ENCODE measurements around the gene MARCHF10.
"Not testable (repeated sequence)": the region's sequence is repeated elsewhere in the genome, so short reads cannot be mapped to it uniquely, and the experiment has no call there.

The MARCHF10 gene

DNA sequence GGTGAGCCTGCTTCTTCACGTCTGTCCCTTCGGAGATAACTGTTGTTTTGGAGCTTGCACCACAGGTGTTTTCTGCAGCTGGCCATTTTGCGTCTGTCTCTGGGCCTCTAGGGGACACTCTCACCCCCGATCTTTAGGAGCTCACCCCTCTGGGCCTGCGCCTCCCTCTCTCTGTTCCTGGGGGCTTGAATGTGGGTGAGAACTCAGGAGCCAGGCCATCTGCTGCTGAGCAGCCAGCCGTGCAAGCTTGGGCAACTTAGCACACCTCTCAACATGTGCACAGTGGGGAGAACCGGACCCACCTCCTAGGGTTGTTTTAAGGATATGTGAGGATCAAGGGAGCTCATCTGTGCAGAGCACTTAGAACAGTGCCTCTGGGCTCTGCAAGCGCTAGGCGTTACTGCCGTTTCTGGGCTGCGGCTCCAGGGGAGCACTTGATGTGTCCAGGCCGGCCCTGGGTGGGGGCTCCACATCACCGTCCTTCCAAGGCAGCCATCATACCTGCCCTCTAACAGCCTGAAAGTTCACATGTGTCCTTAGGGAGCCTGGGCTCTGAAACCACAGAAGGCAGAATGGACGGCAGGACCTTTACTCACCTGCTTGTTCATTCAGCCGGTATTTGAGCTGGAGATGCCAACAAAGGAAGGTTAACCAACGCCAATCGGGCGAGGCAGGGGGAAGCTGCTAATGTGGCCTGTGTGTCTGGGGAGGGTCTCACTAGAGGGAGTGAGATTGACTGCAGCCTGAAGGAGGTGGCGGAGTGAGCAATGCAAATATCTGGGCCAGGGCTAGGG is 114.3 kb downstream of the MARCHF10 start:
- DNase-seq = no peak

DNA sequence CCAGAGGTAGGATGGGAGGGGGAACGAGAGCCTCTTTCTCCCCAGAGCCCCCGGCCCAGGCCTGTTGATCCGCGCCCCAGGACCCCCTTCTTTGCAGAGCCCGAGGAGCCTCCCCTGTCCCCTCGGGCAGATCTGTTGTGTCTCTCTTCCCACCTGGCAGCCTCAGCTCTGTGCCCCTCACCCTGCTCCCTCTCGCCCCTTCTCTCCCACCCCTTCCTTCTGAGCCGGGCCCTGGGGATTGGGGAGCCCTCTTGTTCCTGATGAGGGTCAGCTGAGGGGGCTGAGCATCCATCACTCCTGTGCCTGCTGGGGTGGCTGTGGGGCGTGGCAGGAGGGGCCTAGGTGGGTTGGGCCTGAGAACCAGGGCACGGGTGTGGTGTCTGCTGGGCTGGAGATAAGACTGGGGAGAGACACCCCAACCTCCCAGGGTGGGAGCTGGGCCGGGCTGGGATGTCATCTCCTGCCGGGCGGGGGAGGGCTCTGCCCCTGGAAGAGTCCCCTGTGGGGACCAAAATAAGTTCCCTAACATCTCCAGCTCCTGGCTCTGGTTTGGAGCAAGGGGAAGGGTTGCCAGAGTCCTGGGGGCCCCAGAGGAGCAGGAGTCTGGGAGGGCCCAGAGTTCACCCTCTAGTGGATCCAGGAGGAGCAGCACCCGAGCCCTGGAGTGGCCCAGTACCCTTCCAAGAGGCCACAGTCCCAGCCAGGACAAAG is 115.2 kb downstream of the MARCHF10 start:
- no peak for DNase-seq

DNA sequence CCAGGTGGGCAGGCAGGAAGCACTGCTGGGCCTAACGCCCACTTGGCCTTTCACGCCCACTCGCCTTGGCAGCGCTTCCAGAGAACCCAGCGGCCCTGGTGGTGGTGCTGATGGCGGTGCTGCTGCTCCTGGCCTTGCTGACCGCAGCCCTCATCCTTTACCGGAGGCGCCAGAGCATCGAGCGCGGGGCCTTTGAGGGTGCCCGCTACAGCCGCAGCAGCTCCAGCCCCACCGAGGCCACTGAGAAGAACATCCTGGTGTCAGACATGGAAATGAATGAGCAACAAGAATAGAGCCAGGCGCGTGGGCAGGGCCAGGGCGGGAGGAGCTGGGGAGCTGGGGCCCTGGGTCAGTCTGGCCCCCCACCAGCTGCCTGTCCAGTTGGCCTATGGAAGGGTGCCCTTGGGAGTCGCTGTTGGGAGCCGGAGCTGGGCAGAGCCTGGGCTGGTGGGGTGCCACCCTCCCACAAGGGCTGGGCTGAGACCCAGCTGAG is 115.9 kb downstream of the MARCHF10 start:
- no peak for DNase-seq

DNA sequence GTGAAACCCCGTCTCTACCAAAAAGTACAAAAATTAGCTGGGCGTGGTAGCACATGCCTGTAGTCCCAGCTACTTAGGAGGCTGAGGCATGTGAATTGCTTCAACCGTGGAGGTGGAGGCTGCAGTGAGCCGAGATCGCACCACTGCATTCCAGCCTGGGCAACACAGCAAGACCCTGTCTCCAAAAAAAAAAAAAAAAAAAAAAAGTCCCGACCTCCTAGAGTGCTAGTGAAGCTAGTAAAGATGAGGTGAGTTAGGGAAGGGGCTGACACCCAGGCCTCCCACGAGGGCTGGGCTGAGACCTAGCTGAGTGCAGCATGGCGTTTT is 116.6 kb downstream of the MARCHF10 start:
- not testable (repeated sequence) for DNase-seq

DNA sequence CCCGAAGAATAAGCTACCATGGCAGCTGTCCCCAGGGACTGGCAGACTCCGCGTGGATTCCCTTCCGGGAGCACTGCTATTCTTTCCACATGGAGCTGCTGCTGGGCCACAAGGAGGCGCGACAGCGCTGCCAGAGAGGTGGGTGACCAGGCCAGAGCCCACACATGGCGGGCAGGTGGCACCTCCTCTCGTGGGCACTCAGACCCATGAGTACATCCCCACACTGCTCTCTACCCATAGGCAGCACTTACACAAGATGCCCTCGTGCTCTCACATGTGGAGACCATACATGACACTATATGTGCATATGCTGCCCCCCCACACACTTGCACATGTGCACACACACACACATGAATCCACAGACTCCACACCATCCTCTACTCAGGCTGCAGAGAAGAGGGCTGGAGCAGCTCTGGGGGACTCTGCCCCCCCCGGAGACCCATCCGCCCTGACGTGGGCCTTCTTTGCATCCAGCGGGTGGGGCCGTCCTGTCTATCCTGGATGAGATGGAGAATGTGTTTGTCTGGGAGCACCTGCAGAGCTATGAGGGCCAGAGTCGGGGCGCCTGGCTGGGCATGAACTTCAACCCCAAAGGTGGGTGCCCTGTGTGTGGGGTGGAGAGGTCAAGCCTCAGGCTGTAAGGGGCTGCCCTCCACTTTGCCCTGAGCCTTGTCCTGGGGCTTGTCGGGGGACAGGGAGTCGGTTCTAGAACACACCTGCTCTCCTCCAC is 117.8 kb downstream of the MARCHF10 start:
- no peak for DNase-seq

DNA sequence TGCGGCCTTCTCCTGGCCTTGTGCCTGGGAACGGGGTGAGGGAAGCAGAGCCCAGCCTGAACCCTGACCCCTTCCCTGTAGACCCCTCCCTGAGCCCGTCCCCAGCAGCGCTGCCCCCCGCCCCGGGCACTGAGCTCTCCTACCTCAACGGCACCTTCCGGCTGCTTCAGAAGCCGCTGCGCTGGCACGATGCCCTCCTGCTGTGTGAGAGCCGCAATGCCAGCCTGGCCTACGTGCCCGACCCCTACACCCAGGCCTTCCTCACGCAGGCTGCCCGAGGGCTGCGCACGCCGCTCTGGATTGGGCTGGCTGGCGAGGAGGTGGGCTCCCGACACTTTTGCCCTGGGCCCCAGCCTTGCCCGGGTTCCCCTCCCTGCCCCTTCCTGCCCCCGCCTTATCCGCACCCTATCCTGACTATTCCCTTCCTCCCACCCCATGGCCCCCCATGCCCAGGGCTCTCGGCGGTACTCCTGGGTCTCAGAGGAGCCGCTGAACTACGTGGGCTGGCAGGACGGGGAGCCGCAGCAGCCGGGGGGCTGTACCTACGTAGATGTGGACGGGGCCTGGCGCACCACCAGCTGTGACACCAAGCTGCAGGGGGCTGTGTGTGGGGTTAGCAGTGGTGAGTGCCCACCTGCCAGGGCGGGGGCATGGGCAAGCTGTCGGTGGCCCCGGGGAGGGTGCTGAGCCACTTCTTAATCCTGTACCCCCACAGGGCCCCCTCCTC is 118.5 kb downstream of the MARCHF10 start:
- DNase-seq = no peak

DNA sequence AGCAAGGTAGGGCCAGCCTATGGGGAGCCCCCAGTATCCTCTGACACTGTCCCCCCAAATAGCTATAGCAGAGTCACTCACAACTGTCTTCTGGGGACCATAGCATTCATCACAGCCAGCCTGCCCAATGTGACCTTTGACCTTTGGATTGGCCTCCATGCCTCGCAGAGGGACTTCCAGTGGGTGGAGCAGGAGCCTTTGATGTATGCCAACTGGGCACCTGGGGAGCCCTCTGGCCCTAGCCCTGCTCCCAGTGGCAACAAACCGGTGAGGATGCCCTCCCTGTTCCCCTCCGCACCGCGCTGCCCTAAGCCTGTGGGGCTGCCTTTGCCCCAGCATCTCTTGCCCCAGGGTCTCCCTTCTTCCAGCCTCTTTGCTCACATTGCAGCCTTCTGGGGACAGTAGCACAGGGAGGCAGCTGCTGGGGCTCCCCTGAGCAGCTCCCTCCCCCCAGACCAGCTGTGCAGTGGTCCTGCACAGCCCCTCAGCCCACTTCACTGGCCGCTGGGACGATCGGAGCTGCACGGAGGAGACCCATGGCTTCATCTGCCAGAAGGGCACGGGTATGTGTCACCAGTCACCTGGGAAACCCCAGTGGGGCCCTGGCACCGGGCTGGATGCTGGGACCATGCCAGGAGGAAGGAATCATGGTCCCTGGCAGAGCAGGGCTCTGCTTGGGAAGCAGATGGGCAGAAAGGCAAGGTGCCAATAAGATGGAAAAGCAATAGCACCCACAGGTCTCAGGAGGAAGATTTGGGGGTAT is 119.5 kb downstream of the MARCHF10 start:
- no peak for DNase-seq

DNA sequence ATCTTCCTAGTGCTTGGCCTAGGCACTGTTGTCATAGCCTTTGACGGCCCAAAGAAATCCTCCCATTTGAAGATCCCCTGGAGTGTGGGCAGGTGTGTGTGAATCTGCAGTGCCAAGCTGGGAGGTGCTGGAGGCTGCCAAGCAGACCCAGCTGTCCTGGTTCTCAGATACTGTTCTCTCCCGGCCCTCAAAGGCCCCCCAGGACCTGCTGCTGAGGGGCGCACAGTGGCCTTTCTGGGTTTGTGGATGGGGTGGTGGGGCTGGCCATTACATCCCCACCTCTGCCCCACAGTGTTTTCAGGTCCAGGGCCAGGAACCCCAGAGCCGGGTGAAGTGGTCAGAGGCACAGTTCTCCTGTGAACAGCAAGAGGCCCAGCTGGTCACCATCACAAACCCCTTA is 120.1 kb downstream of the MARCHF10 start:
- DNase-seq = no peak

DNA sequence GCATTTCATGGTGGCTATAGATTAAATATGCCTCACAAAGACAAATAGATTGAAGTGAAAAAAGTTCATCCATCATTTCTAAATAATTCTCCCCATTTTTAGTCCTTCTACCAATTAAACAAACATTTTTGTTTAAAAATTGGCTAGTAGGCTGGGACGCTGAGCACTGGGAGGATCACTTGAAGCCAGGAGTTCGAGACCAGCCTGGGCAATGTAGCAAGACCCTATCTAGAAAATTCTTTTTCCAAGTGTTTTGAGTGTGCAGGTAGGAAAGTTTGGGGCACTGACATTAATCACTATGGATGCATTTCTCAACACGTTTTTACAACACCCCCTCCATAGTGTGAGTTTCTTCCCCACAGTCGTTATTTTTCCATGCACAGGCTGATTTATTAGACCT is 123.9 kb downstream of the MARCHF10 start:
- DNase-seq = no peak

DNA sequence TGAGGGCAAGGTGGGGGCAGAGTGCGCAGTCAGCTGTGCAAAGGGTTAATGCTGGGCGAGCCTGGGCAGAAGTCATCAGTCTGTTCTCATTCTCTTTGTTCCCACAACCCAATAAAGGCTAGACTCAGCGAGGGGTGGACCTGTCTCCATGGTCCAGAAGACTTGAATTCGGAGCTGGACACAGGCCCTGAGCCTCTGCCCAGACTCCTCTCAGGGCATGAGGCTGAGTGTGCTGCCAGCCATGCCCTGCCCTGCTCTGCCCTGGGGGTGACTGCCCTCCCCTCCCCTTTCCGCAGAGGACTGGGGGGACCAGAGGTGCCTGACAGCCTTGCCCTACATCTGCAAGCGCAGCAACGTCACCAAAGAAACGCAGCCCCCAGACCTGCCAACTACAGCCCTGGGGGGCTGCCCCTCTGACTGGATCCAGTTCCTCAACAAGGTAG is 126.2 kb downstream of the MARCHF10 start:
- DNase-seq = no peak

DNA sequence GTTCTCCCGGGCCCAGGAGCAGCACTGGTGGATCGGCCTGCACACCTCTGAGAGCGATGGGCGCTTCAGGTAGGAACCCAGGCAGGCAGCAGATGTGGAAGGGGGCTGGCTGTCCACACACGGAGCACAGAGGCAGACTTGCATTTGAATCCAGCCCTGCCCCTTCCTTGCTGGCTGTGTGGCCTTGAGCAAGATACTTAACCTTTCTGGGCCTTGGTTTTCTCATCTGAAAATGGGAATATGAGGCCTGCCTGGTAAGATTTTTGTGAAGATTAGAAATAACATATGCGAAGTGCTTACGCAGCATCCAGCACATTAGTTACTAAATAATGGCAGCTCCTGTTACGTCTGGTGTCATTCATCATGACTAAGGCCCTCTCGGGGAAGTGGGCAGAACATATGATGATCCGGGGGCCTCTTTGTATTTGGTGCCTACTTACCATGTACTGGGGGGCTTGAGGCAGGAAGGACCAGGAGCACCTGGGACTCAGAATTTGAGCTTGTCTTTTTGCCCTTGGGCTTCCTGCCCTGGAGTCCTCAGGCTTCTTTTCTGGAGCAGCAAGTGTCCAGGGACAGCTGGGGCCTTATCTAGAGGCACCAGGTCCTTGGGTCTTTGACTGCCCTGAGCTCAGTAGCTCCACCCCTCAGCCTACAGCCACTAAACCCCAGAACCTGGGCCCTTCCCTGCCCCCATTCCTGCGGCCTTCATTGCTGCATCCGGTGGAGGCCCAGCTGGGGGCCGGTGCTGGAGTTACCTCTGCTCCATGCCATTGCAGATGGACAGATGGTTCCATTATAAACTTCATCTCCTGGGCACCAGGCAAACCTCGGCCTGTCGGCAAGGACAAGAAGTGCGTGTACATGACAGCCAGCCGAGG is 126.8 kb downstream of the MARCHF10 start:
- no peak for DNase-seq

DNA sequence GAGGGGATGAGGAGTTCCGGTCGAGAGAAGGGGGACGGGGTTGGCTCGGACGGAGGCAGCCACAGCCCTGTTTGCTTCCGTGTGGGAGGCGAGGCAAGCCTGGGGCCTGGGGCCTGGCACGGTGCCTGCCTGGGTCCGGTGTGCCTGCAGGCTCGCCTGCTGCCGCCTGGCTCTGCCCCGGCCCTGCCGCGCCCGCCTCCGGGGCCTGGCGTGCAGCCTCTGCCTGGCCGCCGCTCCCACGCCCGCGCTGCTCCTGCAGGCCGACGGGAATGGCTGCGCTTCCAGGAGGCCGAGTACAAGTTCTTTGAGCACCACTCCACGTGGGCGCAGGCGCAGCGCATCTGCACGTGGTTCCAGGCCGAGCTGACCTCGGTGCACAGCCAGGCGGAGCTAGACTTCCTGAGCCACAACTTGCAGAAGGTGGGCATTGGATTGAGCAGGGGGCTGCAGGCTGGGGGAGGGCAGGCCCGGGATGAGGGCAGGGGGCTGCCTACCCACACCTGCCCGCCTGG is 127.5 kb downstream of the MARCHF10 start:
- DNase-seq = no peak

DNA sequence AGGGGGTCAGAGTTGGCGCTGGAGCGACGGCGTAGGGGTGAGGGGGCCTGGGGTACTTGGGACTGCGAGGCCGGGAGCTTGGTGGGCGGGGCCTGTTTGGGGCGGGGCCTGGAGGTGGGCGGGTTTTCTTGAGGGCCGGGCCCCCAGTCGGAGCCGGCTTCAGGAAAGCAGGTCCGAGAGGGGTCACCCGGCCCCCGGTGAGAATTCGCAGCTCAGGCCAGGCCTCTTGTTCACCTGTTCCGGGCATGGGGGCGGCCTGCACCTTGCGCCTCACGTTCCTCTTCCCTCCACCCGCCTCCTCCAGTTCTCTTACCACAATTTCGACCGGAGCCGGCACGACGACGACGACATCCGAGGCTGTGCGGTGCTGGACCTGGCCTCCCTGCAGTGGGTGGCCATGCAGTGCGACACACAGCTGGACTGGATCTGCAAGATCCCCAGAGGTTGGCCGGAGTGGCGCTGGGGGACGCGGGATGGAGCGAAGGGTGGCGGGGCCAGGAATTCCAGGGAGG is 128.2 kb downstream of the MARCHF10 start:
- no peak for DNase-seq

DNA sequence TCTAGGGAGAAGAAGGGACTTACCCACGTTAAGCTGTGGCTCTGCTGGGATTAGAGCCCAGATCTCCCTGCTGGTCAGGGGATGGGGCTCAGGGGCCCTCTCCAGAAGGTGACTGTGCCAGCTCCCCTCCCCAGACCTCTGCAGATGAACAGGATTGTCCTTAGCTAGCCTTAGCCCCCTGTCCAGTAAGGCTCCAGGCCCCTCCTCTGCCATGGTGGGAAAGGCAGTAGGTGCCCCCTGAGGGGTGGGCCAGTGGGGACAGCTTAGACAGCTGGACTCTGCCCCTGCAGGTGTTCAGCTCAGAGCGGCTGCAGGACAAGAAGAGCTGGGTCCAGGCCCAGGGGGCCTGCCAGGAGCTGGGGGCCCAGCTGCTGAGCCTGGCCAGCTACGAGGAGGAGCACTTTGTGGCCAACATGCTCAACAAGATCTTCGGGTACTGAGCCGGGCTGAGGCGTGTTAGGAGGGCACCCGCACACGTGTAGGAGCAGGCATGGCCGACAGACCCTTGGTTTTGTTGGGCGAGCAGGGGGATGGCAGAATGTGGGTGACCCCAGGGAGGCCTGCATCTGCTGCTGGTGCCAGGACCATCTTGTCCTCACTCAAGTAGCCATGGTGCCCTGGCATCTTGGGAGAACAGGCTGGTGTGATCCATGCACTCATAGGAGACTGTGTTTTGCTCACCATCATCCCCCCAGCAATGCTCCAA is 129.7 kb downstream of the MARCHF10 start:
- no peak for DNase-seq

DNA sequence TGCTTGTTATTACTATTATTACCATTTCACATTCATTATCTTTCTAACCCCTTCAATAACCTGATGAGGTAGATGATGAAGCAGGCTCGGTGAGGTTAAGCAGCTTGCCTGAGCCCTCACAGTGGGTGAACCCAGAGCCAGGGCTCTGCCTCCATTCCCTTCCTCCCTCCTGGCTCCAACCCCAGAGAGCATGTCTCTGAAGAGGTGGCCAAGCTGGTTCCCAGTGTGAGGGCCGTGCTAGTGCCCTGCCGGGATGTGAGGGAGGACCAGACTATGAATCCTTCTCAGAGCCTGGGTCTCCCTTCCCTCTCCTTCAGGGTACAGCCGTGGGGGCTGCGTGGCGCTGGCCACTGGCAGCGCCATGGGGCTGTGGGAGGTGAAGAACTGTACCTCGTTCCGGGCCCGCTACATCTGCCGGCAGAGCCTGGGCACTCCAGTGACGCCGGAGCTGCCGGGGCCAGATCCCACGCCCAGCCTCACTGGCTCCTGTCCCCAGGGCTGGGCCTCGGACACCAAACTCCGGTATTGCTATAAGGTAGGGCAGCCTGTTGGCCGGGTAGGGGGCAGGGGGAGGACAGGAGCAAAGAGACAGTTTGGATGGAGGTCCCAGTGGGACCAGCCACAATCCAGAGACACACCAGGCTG is 131.0 kb downstream of the MARCHF10 start:
- no peak for DNase-seq

DNA sequence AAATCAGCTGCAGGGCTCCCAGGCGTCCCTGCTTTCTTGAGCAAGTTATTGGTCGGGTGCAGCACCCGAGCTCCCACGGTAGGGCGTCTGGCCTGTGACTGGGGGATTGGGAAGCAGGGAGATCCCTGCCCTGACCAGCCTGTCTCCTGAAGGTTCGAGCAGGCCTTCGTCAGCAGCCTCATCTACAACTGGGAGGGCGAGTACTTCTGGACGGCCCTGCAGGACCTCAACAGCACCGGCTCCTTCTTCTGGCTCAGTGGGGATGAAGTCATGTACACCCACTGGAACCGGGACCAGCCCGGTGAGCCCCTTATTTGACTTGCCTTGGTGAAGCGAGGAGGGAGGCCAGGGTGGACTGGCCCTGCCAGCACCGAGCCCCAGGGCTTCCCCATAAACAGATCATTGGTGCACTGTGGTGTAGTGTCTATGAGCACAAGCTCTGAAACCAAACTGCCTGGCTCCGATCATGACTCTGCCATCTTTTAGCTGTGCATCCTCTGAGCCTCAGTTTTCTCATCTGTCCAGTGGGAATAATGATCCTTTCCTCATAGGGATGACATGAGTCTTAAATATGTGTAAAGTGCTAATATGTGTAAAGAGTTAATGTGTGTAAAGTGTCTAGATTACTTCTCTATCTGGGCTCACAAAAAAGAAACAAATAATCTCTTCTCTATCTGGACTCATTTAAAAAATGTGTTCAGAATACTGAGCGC is 131.7 kb downstream of the MARCHF10 start:
- DNase-seq = no peak

DNA sequence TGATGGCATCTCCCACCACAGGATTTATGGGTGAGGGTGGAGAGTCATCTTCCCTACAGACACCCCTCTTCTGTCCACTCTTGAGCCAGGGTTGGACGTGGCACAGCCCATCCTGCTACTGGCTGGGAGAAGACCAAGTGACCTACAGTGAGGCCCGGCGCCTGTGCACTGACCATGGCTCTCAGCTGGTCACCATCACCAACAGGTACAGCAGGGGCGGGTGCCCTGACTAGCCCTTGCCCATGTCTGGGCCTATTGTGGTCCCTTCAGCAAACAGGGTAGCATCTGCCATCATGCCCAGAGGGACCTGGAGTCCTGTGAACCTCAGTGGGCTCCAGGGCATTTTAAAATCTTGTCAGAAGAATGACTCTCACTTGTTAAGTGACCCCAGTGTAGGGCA is 132.4 kb downstream of the MARCHF10 start:
- no peak for DNase-seq

DNA sequence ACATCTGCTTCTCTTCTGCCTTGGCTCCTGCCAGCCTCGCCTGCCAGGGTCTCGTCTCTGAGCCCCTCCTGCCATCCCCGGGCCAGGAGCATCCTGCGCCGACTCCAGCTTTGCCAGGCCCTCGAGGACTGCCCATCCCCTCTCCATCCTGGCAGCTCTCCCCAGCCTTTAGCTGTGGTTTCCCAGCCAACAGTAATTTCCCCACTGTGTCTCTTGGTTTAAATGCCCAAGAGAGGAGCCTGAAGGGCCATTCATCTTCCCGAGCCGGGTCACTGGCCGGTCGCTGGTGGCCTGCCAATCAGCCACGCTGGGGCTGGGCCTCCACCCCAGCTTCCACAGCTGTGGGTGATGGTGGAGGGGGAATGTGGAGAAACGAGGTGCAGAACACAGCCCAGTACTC is 132.9 kb downstream of the MARCHF10 start:
- no peak for DNase-seq

DNA sequence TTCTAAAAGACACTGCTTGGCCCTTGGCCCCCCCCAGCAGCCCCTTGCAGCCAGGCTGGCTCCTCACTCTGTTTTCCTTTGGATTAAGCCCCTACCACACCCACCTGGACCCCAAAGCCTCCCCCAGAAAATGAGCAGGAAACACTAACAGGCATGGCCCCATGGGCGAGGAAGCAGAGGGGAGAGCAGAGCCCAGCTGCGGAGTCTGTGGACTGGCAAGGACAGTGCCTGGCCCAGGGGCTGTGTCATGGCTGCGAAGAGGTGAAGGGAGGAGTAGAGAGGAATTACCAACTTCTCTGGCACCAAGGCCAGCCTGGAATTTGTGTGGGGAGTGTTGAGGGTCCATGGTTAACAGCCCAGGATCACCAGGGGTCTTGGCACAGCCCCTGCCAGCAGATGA is 133.3 kb downstream of the MARCHF10 start:
- DNase-seq = no peak

Data from activated CD4-positive, alpha-beta T cell treated with anti-CD3 and anti-CD28 coated beads, Interleukin-2, amount 50 U/mL, for 1 hour (primary cell).